Neural cell (in vitro differentiated cells): ENCODE measurements around the gene FUT6. TPM values are rescaled to one million over a fixed set of nuclear protein-coding genes. Genes with fewer than 3 reads are reported as not detected.

Experiments
- H2AFZ ChIP-seq: fragments of 200-600, 300-800 bp; sonication (generic), shearing (Covaris generic); 2 replicates; pipeline ENCODE4 v1.6.0; 2014; ENCODE audit warnings: low read depth, mild to moderate bottlenecking, antibody characterized with exemption, low read length, moderate library complexity
- H3F3A ChIP-seq: fragments of 200-600 bp; shearing (Covaris generic); 2 replicates; pipeline ENCODE4 v1.6.1; 2016; ENCODE audit warnings: mild to moderate bottlenecking, moderate library complexity, mixed read lengths, antibody characterized with exemption, low read length; ENCODE audit not compliant: insufficient read depth, poor library complexity, severe bottlenecking
- H3K27ac ChIP-seq: fragments of 200-600, 300-800 bp; sonication (generic), shearing (Covaris generic); 2 replicates; pipeline ENCODE4 v1.5.1; 2014; ENCODE audit warnings: mild to moderate bottlenecking, low read length, moderate library complexity
- H3K27me3 ChIP-seq: fragments of 300-800, 200-600 bp; sonication (generic), shearing (Covaris generic); 2 replicates; pipeline ENCODE4 v1.6.0; 2014; ENCODE audit warnings: mild to moderate bottlenecking, low read depth, low read length, moderate library complexity; ENCODE audit not compliant: insufficient read depth
- H3K36me3 ChIP-seq: fragments of 300-800, 200-600 bp; sonication (generic), shearing (Covaris generic); 2 replicates; pipeline ENCODE4 v1.5.1; 2014; ENCODE audit warnings: mild to moderate bottlenecking, antibody characterized with exemption, low read length, moderate library complexity; ENCODE audit not compliant: insufficient read depth
- H3K4me2 ChIP-seq: fragments of 300-800, 200-600 bp; sonication (generic), shearing (Covaris generic); 2 replicates; pipeline ENCODE4 v1.6.0; 2014; ENCODE audit warnings: mild to moderate bottlenecking, low read length
- H3K4me3 ChIP-seq: fragments of 300-800, 200-600 bp; sonication (generic), shearing (Covaris generic); 2 replicates; pipeline ENCODE4 v1.5.1; 2014; ENCODE audit warnings: mild to moderate bottlenecking, low read length, moderate library complexity
- H3K79me2 ChIP-seq: fragments of 200-600 bp; shearing (Covaris generic); replicated peaks from 2 replicates; pipeline ENCODE4 v1.6.0; 2014; ENCODE audit warnings: mild to moderate bottlenecking, low read length, moderate library complexity; ENCODE audit not compliant: insufficient read depth
- H3K9ac ChIP-seq: fragments of 300-800, 200-600 bp; sonication (generic), shearing (Covaris generic); 2 replicates; pipeline ENCODE4 v1.6.1; 2016; ENCODE audit warnings: mild to moderate bottlenecking, low read length, mixed read lengths
- H3K9me2 ChIP-seq: fragments of 200-600 bp; shearing (Covaris generic); 2 replicates; pipeline ENCODE4 v1.6.1; 2016; ENCODE audit warnings: mild to moderate bottlenecking, low read length, mixed read lengths; ENCODE audit not compliant: insufficient read depth
- H3K9me3 ChIP-seq: fragments of 200-600, 300-800 bp; sonication (generic), shearing (Covaris generic); 2 replicates; pipeline ENCODE4 v1.6.1; 2016; ENCODE audit warnings: mild to moderate bottlenecking, mixed run types, low read length, moderate library complexity, mixed read lengths
- H4K20me1 ChIP-seq: fragments of 200-600 bp; shearing (Covaris generic); 2 replicates; pipeline ENCODE4 v1.6.1; 2016; ENCODE audit warnings: mild to moderate bottlenecking, mixed run types; ENCODE audit not compliant: insufficient read depth
- EP300 ChIP-seq: fragments of 450-650 bp; conservative IDR thresholded peaks from 2 replicates; pipeline ENCODE4 v1.6.1; 2014; ENCODE audit warnings: antibody characterized with exemption, mild to moderate bottlenecking, moderate library complexity; ENCODE audit not compliant: poor library complexity, severe bottlenecking
- EZH2 ChIP-seq: fragments of 200-600, 300-800 bp; shearing (Covaris generic), sonication (generic); IDR thresholded peaks from 2 replicates; pipeline ENCODE4 v1.6.1; 2014; ENCODE audit warnings: antibody characterized with exemption, low read length, borderline replicate concordance, mild to moderate bottlenecking; ENCODE audit not compliant: insufficient read depth, poor library complexity, severe bottlenecking
- MXI1 ChIP-seq: fragments of 450-650 bp; conservative IDR thresholded peaks from 2 replicates; pipeline ENCODE4 v1.6.1; 2014; ENCODE audit warnings: antibody characterized with exemption, mild to moderate bottlenecking; ENCODE audit not compliant: poor library complexity, severe bottlenecking
- POLR2AphosphoS5 ChIP-seq: IDR thresholded peaks from 2 replicates; pipeline ENCODE4 v1.6.1; 2012
- RAD21 ChIP-seq: fragments of 450-650 bp; conservative IDR thresholded peaks from 2 replicates; pipeline ENCODE4 v1.6.1; 2014; ENCODE audit warnings: antibody characterized with exemption, mild to moderate bottlenecking, moderate library complexity
- SMC3 ChIP-seq: fragments of 450-650 bp; conservative IDR thresholded peaks from 2 replicates; pipeline ENCODE4 v1.6.1; 2014; ENCODE audit warnings: antibody characterized with exemption, mild to moderate bottlenecking, moderate library complexity; ENCODE audit not compliant: poor library complexity
- TAF1 ChIP-seq: IDR thresholded peaks from 2 replicates; pipeline ENCODE4 v1.6.1; 2012; ENCODE audit warnings: low read depth
- polyA plus RNA-seq: library from polyadenylated mRNA; depleted of rRNA; stranded (reverse); fragments of >200 nt; gene quantifications from 2 replicates; pipeline ENCODE4 v1.2.3, GENCODE V29; 2014
- TF ChIP-seq, protein P1 (sequence below): IDR thresholded peaks from 2 replicates; pipeline ENCODE4 v1.6.1; 2012; ENCODE audit warnings: borderline replicate concordance
- TF ChIP-seq, protein P2 (sequence below): fragments of 450-650 bp; IDR thresholded peaks from 2 replicates; pipeline ENCODE4 v1.5.1; 2014; ENCODE audit warnings: antibody characterized with exemption, mild to moderate bottlenecking, moderate library complexity; ENCODE audit not compliant: poor library complexity, severe bottlenecking

The FUT6 gene
- polyA plus RNA-seq, 1 donor from 2014 or later, result not detected

DNA sequence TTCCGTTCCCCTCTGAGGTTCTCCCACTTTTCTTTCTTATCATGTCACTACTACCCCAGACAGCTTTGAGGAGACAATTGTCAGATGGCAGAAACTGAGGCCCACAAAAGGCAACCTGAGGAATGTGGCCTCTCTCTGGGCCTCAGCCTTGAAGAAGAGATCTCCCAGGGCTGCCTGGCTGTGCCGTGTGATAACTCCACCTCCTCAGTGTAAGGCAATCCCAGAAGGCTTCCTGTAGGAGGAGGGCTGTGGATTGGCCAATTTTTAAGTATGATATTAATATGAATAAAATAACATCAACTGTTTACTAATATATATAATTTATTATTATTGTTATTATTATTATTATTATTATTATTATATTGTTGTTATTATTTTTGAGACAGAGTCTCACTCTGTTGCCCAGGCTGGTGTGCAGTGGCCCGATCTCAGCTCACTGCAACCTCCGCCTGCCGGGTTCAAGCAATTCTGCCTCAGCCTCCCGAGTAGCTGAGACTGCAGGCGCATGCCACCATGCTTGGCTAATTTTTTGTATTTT lies 44.1 kb downstream of the FUT6 start:
- Histone ChIP-seq H3K9me3 (no peaks in the 10 kb centered on the region), H3F3A (no peaks in the 10 kb centered on the region), H3K27me3 (no peaks in the 10 kb centered on the region), H2AFZ (no peak overlapping the region), H3K9ac (no peak overlapping the region), H3K4me3 (no peak overlapping the region), H3K9me2 (no peaks in the 10 kb centered on the region), H4K20me1 (no peaks in the 10 kb centered on the region), H3K36me3 (no peaks in the 10 kb centered on the region), H3K27ac (no peak overlapping the region), H3K79me2 (no peaks in the 10 kb centered on the region), H3K4me2 (no peak overlapping the region)
- TF ChIP-seq TAF1 (no peak), EP300 (no peak), SMC3 (no peak)
- TF ChIP-seq, protein P1, sequence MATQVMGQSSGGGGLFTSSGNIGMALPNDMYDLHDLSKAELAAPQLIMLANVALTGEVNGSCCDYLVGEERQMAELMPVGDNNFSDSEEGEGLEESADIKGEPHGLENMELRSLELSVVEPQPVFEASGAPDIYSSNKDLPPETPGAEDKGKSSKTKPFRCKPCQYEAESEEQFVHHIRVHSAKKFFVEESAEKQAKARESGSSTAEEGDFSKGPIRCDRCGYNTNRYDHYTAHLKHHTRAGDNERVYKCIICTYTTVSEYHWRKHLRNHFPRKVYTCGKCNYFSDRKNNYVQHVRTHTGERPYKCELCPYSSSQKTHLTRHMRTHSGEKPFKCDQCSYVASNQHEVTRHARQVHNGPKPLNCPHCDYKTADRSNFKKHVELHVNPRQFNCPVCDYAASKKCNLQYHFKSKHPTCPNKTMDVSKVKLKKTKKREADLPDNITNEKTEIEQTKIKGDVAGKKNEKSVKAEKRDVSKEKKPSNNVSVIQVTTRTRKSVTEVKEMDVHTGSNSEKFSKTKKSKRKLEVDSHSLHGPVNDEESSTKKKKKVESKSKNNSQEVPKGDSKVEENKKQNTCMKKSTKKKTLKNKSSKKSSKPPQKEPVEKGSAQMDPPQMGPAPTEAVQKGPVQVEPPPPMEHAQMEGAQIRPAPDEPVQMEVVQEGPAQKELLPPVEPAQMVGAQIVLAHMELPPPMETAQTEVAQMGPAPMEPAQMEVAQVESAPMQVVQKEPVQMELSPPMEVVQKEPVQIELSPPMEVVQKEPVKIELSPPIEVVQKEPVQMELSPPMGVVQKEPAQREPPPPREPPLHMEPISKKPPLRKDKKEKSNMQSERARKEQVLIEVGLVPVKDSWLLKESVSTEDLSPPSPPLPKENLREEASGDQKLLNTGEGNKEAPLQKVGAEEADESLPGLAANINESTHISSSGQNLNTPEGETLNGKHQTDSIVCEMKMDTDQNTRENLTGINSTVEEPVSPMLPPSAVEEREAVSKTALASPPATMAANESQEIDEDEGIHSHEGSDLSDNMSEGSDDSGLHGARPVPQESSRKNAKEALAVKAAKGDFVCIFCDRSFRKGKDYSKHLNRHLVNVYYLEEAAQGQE, result no peak

DNA sequence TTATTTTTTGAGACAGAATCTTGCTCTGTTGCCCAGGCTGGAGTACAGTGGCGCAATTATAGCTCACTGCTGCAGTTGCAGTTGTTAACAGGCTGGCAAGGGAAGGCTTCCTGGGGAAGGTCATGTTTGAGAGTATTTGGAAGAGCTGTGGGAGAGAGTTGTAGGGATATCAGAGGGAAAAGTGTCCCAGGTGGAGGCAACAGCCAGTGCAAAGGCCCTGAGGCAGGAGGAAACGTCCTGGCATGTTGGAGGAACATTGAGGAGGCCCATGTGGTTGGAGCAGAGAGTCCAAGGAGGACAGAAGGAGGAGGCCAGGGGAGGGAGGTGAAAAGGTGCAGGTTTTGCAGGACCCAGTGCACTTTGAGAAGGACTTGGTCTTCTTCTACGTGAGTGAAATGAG lies 46.3 kb downstream of the FUT6 start:
- H4K20me1 ChIP-seq, result no peaks in the 10 kb centered on the region
- H3K27ac ChIP-seq, result no peak overlapping the region
- no peak overlapping the region for H3K4me3 ChIP-seq
- no peaks in the 10 kb centered on the region for H3K9me2 ChIP-seq
- TF ChIP-seq, protein P2, sequence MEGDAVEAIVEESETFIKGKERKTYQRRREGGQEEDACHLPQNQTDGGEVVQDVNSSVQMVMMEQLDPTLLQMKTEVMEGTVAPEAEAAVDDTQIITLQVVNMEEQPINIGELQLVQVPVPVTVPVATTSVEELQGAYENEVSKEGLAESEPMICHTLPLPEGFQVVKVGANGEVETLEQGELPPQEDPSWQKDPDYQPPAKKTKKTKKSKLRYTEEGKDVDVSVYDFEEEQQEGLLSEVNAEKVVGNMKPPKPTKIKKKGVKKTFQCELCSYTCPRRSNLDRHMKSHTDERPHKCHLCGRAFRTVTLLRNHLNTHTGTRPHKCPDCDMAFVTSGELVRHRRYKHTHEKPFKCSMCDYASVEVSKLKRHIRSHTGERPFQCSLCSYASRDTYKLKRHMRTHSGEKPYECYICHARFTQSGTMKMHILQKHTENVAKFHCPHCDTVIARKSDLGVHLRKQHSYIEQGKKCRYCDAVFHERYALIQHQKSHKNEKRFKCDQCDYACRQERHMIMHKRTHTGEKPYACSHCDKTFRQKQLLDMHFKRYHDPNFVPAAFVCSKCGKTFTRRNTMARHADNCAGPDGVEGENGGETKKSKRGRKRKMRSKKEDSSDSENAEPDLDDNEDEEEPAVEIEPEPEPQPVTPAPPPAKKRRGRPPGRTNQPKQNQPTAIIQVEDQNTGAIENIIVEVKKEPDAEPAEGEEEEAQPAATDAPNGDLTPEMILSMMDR, result no peak
- no peak for TF ChIP-seq EP300
- no peak for TF ChIP-seq TAF1
- TF ChIP-seq MXI1, result no peak
- TF ChIP-seq SMC3, result no peak
- TF ChIP-seq RAD21, result no peak
- TF ChIP-seq, protein P1, result no peak
- TF ChIP-seq POLR2AphosphoS5, result no peak
- TF ChIP-seq EZH2, result no peak
- H3K79me2 ChIP-seq, result no peaks in the 10 kb centered on the region
- no peaks in the 10 kb centered on the region for H3K36me3 ChIP-seq
- no peak overlapping the region for H3K4me2 ChIP-seq
- H3K9ac ChIP-seq, result no peak overlapping the region
- H3F3A ChIP-seq, result no peaks in the 10 kb centered on the region
- H3K27me3 ChIP-seq, result no peaks in the 10 kb centered on the region
- no peaks in the 10 kb centered on the region for H3K9me3 ChIP-seq
- H2AFZ ChIP-seq, result no peak overlapping the region
